GM21381 (cell line): ENCODE data around the gene RALGPS2.
A peak's percentile ranks its signal among the peaks of the same experiment; 100 is the strongest.

Experiments
- ATAC-seq: cut with Tn5 transposase; IDR thresholded peaks from one replicate; pipeline ENCODE4 v1.9.1; 2021; ENCODE audit warnings: mild to moderate bottlenecking, moderate library complexity; ENCODE audit not compliant: unreplicated experiment

RALGPS2 gene, protein sequence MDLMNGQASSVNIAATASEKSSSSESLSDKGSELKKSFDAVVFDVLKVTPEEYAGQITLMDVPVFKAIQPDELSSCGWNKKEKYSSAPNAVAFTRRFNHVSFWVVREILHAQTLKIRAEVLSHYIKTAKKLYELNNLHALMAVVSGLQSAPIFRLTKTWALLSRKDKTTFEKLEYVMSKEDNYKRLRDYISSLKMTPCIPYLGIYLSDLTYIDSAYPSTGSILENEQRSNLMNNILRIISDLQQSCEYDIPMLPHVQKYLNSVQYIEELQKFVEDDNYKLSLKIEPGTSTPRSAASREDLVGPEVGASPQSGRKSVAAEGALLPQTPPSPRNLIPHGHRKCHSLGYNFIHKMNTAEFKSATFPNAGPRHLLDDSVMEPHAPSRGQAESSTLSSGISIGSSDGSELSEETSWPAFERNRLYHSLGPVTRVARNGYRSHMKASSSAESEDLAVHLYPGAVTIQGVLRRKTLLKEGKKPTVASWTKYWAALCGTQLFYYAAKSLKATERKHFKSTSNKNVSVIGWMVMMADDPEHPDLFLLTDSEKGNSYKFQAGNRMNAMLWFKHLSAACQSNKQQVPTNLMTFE

DNA sequence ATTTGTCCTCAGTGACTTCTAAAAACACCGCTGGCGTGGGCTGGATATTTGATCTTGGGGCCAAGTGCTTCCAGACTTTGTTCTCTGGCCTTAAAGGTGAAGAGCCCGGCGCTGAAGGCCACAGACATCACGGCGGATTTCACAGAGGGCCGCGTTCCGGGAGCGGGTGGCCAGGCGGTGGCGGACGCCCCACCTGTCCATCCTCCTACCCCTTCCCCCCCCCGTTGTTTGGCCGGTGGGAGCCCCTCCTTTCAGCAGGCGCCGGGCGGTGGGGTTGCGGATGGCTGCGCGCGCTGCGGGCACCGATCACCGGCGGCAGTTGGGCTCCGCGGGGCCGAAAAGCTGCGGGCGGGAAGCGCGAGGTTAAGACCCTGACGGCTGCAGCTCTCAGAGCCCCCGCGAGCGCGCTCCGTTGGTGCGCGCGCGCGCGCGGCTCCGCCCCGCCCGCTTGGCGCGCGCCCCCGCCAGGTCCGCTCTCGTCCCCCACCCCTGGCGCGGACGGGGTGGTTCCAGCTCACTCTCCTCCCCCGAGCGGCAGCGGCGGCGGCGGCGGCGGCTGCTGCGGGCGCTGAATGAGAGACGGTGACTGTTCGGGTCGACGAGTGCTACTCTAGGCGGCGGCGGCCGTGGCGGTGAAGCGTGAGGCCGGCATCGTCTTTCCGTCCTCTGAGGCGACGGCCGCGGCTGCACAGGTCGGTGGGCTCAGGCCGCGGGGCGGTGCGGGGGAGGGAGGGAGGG lies at the start of gene RALGPS2:
Gene RALGPS2 (plus strand): TSS at position 517 of the 738 bp plus-strand sequence. CDS start 51,521 bp downstream, outside the sequence.
- ATAC-seq = peak; percentile 57

DNA sequence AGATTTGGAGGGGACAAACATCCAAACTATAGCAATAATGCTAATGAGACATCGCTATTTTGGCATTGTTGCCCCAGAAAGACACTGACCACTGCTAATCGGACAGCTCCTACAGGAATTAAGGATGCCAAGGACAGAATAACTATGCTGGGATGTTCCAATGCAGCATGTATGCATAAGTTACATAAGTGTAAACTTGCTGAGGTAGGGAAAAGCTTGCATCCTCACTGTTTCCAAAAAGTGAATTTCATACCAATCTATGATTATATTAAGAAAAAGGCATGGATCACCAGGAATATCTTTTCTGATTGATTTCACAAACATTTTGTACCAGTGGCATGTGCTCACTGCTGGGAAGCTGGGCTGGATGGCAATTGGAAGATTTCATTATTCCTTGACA lies 45.8 kb upstream of the RALGPS2 start:
- ATAC-seq = no peak

DNA sequence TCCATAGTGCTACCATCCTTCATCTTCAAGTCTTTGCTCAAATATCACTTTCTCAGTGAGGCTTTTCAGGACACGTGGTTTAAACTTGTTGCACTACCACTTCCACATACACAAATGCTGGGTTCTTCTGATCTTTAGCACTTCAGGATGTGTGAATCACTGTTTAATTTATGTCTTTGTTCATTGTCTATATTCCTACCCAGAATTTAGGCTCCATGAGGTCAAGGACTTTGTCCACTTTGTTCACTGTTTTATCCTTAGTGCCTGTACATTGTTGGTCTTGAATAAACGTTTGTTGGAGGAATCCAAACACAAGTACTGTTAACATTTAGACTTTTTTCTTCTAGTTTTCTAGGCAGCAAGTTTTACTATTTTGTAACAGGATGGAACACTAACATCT lies 42.6 kb upstream of the RALGPS2 start:
- no peak for ATAC-seq

DNA sequence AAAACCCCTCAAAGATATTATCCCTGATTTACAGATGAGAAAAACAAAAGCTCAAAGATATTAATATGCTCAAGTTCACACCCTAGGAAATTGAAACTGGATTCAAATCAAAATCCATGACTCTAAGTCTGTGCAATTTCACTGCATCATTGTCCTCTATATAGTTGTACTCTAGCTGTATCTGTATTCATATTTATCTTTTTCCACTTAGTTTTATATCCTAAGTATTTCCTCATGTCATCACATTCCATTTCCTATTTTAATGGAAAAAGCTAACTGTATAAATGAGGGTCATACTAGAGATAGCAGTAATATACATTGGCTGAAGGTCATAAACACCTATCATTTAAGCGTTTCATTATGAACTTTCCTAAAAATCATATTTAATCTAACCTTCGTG lies 42.2 kb upstream of the RALGPS2 start:
- no peak for ATAC-seq

DNA sequence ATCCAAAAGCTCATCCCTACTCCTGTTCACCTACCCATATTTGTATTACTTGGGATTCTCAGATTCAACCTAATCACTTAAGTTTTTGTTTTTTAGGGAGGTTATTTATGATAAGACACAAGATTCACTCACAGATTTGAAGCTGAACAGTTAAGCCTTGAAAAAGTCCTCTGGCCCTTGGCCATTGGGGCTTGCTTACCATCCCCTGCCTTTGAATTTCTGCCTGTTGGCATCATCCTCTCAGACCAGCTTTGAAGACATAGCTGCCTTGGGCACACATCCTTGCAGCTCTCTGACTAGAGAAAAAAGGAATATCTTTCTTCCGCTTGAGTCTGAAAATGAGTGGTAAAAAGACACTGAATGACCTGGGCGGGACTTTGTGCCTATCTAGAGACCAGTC lies 41.8 kb upstream of the RALGPS2 start:
- ATAC-seq = no peak

DNA sequence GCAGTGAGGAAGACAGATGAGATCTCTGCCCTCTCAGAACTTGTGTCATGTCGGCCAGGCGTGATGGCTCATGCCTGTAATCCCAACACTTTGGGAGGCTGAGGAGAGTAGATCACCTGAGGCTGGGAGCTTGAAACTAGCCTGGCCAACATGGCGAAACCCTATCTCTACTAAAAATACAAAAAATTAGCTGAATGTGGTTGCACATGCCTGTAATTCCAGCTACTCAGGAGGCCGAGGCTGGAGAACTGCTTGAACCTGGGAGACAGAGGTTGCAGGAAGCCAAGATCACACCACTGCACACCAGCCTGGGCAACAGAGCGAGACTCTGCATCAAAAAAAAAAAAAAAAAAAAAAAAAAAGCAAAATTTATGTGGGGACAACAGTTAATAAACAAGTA lies 40.9 kb upstream of the RALGPS2 start:
- ATAC-seq = no peak

DNA sequence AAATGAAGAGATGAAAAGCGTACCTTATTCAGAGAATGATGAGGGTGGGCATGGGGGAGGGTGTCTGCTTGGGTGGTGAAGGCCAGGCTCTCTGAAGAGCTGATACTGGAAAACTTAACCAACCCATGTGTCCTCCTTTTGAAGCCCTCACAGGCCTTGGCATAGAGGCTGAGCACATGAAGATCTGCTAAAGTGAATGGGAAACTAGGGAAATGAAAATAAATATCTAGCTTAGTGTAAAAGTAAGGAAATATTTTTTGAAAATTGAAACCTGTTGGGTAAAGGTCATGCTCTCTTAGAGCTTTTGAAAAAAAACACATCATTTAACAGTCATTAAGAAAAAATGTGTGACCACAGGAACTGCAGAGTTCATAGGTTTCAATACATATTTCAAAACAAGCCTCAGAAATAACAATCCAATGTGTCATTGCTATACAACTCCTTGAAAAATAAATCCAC lies 40.5 kb upstream of the RALGPS2 start:
- peak; percentile 92 for ATAC-seq

DNA sequence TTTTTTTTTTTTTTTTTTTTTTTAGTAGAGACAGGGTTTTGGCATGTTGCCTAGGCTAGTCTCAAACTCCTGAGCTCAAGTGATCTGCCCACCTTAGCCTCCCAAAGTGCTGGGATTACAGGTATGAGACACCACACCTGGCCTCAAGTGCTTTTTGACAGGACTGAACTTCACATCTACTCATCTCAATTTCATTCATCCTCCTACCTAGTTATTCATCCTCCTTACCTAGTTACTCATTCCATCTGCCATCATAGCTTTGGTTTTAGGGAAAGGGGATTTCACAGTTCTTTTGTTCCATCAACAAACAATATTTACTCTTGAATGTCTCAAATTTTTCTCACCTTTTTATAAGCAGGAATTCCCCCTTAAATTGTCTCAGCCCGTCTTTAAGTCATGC lies 38.6 kb upstream of the RALGPS2 start:
- ATAC-seq = no peak

DNA sequence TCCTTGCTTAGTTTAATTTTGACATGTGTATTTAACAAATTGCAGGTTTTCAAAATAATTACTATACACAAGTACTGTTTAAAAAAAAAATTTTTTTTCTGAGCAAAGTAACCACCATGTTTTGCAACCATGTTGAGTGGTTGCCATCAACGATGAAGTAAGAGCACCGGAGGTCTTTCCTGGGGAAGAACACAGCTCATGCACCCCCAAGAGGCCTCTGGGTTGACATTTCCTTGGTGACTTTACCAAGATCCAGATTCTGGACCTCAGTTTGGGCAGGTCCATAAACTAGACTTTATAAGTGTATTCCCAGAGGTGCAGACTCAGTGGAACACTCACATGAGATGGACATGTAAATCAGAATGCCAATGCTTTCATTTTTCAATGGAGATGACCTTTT lies 36.8 kb upstream of the RALGPS2 start:
- ATAC-seq = no peak

DNA sequence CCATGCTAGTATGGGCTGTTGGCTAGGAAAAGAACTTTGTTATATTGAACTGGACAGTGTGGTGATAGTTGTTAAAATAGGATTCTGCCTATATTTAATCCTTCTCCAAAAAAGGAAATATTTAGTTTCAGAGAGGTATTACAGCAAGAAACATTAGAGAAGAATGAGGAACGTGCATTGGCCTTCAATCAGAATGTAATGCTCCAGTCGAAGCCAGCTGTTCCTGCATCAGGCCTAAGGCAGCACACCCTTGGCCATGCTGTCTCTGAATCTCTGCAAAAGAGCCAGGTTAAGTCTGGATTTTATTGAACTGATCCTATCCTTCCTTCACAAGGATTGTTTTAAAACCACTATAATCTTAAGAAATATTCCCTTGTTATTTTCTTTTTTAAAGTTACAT lies 35.3 kb upstream of the RALGPS2 start:
- no peak for ATAC-seq

DNA sequence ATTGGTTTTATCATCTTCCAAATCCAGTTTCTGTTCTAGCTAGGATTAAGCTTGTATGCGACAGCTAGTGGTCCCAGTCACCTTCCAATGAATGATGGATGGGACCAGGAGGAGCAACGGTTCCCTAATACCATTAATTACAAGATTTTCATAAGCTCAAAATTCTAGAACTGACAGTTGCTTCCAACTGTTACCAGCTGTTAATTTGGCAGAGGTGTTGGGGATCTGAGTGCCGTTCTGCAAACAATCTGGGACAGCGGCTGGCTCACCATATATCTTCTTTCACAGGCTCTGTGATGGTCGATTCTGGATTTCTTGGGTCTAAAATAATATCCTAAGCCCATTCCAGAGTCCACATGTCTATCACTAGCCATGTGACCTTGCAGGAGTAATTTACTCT lies 34.5 kb upstream of the RALGPS2 start:
- no peak for ATAC-seq

DNA sequence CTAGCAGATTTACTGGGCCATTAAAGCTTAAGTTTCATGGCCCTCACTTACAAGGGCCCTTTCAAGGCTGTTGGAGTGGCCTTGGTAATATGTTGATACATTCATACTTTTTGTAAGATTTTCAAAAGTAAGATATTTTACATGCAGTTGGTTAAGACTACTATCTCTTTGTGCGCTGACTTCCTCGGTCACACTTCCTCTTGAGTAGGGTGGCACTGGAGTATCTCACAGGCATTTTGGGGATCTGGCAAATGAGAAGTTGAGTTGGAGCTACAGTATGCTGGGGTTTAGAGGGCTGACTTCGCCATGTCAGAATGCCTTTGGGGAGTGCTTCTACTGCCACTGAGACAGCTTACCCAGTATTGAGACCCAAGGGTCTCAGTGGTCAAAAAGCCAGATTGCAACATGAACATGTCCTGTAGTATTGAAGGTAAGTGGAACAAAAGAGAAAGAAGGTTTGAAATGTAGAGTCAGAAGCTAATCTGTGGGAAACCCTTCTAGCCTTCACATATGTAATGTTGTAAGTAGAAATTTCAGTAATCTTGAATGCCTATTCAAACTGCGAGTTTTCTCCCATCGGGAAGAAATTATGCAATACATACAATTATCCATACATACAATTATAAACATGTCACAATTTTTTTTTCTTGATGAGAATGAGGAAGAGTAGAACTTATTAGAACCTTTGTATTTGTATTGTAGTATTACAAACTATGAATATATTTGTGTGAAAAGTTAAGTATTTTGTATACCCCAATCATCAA lies 32.3 kb upstream of the RALGPS2 start:
- no peak for ATAC-seq

DNA sequence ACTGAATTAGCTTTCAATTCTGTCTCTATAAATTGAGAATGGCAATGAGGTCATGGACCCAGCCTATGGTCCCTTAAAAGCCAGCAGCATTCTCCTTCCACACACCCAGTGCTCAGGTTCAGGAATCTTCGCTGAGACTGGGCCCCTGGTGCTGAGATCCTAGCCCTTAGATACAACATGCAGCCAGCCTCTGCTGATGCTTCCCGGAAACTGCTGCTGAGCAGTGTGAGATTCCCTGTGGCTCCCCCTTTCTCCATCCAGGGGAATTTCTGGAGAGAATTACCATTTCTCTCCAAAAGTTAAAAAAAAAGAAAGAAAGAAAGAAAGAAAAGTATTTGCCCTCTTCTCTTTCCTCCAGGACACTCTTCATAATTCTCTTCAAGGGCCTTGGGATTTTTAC lies 31.7 kb upstream of the RALGPS2 start:
- no peak for ATAC-seq

DNA sequence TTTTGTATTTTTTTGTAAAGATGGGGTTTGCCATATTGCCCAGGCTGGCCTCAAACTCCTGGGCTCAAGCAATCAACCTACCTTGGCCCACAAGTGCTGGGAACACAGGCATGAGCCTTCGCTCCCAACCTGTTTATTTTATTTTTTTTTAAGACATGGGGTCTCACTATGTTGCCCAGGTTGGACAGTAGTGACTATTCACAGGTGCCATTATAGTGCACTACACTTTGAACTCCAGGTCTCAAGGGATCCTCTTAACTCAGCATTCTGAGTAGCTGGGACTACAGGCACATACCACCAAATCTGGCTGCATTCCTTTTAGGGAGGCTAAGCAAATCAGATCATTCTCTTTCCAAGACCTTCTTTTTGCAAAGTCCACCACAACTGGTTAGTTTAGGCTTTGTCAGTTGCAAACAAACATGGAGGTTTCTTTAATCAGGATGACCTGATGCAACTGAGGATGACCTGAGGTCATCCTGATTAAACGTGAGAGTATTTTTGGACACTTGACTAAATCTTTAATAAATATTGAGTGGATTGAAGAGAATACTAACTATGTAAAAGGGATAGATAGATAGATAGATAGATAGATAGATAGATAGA lies 30.0 kb upstream of the RALGPS2 start:
- ATAC-seq = no peak

DNA sequence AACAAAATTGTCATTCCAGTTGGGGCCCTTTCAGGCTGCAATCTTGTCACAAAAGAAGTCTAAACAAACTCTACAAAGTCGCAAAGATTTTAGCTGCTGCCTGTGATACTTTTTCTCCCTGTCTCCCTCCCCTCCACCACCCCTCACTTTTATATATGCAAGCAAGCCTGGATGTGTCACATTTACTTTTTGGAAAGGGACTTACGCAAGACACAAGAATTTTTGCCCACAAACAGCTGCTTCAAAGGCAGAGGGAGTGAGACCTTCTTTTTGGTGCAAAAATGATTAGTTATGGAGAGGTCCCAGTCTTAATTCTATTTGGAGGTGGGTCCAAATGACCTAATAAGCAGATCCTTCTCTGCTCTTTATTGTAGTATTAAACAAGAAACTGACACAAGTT lies 22.9 kb upstream of the RALGPS2 start:
- ATAC-seq = no peak

DNA sequence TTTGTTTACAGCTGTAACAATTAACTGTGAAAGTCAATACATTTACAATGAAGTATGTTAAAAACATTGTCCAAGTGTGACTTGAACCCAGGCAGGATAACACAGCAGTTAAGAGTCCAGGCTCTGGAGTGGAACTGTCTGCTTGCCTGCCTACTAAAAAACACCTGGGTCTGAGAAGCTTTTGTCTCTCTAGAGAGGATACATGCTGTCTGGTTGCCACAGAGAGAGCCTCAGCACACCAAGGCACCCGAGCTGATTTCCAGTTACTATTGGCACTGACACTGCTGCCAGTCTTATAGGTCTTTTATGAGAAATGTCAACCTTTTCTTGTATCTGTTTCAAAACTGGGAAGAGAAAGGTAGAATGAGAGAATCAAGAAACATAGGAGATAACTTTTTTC lies 20.2 kb upstream of the RALGPS2 start:
- ATAC-seq = no peak

DNA sequence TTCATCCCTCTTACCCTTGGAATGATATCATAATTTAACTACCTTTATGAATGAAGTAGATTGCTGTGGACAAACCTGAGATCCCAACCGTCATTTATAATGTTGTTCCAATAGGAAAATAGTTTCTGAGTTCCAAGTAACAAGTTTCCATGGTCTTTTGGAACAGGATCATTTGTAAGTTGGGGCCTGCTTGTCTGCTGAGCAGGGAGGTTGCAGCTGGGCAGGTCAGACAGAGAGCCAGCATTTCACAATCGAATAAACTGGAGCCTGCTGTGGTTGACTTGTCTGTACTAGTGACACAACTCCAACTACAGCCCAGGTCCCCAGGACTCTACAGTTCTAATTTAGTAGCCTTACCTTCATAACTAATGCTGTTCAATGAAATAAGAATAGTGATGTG lies 18.6 kb upstream of the RALGPS2 start:
- no peak for ATAC-seq

DNA sequence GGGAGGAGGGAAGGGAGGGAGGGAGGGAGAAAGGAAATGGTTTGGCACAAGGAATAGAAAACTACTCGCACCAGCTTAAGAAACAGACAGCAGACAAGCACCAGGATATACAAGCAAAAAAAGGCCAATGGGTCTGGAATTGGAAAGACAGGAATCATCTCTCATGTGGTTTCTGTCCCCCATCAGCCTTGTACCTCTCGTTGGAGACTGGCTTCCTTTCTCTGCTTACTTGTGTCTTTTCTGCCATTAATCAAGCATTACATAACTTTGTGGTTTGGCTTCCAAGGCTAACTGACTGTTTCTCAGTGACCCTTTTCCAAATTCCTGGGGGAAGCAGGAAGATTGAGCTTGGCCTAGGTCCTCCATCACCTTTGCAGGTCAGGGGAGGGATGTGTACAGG lies 11.8 kb upstream of the RALGPS2 start:
- no peak for ATAC-seq

DNA sequence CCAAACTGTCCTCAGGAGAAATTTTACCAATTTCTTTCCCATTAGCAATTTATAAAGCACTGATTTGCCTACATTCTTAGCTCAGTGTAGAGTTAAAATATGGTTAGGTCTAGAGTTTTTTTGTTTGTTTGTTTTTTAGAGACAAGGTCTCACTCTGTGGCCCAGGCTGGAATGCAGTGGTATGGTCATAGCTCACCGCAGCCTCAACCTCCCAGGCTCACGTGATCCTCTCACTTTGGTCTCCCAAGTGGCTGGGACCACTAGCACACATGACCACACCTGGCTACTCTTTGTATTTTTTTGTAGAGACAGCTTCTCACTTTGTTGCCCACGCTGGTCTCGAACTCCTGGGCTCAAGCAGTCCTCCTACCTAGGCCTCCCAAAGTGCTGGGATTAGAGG lies 10.6 kb upstream of the RALGPS2 start:
- ATAC-seq = no peak

DNA sequence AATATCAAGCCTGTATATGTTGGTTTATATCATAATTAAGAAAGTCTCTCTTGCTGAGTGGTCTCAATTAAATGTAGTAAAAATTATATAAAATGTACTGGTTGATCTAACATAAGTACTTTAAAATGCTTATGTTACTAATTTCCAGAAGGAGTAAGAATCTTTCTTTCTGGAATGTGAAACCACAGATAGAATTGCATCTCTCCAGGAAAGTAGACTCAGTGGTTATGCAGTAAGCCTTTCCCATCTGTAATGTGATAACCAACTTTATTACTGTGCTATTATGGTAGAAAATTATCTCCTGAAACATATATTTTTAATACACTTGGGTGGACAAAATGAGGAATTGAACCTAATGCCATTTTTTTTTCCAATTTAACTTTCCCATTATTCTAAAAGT lies 8.9 kb upstream of the RALGPS2 start:
- no peak for ATAC-seq

DNA sequence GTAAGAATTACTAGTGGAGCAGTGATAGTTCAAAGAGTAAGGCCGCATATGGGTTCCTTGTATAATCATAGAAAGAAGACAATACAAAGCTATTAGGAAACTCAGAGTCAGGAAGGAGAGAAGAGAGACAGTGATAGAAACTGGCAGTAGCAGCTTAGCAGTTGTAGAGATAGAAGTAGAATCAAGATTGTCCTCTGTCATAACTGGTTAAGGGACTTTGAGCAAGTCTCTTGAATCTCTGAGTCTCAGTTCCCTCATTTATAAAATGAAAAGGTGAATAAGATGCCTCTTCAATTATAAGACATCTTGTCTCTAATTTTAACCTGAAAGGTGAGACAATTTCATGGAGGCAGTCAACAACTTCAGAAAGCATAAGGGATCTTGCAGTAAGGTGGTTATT lies 6.5 kb upstream of the RALGPS2 start:
- no peak for ATAC-seq
